Fibroblast of upper back skin (primary cell): ENCODE data around the gene RPTOR.

Source experiments
- DNase-seq: peaks from one replicate; pipeline ENCODE4 v3.0.0-alpha.2; 2013

The RPTOR gene, protein sequence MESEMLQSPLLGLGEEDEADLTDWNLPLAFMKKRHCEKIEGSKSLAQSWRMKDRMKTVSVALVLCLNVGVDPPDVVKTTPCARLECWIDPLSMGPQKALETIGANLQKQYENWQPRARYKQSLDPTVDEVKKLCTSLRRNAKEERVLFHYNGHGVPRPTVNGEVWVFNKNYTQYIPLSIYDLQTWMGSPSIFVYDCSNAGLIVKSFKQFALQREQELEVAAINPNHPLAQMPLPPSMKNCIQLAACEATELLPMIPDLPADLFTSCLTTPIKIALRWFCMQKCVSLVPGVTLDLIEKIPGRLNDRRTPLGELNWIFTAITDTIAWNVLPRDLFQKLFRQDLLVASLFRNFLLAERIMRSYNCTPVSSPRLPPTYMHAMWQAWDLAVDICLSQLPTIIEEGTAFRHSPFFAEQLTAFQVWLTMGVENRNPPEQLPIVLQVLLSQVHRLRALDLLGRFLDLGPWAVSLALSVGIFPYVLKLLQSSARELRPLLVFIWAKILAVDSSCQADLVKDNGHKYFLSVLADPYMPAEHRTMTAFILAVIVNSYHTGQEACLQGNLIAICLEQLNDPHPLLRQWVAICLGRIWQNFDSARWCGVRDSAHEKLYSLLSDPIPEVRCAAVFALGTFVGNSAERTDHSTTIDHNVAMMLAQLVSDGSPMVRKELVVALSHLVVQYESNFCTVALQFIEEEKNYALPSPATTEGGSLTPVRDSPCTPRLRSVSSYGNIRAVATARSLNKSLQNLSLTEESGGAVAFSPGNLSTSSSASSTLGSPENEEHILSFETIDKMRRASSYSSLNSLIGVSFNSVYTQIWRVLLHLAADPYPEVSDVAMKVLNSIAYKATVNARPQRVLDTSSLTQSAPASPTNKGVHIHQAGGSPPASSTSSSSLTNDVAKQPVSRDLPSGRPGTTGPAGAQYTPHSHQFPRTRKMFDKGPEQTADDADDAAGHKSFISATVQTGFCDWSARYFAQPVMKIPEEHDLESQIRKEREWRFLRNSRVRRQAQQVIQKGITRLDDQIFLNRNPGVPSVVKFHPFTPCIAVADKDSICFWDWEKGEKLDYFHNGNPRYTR (N-terminal part only)

GRCh38 chr17:80544655-80545498, at the start of gene RPTOR:
Gene RPTOR, plus strand, starts transcription at chr17:80544838. Its CDS starts 792 bp downstream, at chr17:80545630.
- DNase-seq = peak; percentile 89

- DNase-seq = no peak
These were observed 46.9 kb upstream of the RPTOR start for GRCh38 chr17:80497726-80498241.

DNA sequence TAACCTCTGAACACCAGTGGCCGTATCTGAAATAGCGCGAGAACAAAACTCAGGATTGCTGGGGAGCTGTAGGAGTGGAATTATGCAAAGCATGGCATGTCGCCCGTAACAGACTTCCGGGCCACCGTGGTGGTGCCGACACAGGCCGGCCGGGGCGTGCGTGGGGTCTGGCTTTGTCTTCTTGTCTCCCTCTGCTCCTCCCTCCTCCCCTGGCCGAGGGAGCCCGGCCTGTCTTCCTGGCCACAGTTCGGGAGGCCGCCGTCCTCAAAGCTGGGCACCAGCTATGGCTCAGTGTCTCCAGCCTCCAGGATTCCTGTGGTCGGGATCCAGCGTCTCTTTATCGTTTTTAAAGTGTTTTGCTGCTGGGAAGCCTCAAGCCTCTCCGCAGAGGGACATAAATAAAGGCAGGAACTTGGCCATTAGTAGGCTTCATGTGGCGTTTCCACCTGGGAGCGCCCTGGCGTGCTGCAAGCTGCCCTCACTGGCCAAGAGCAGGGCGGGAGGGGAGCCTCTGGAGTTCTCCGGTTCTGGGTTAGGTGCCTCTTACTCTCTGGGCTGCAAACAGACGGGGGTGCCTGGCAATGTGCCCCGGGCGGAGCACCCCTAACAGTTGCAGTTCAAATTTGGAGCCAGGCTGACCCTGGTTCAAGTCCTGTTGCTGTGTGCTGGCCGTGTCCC, 46.3 kb upstream of the RPTOR start:
- peak; percentile 74 for DNase-seq

- DNase-seq = no peak
These were observed 45.7 kb upstream of the RPTOR start for GRCh38 chr17:80498920-80499410.

DNA sequence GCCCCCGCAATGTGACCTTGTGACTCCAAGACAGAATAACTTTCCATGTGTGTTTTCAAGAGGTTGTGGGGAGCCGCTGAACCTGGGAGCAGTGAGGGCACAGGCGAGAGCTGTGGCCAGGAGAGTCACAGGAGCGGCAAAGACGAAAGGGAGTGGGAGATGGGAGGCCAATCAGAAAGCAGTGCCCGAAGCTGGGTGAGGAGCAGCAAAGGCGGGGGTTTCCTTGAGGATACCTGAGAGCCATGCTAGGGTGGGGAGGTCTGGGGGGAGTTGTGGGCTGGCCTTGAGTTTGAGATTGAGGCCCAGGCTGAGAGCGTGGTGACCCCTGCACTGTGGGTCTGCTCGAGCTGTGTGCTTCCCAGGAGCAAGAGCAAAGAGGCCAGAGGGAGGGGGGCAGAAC, 45.1 kb upstream of the RPTOR start:
- no peak for DNase-seq

- no peak for DNase-seq
These were observed 44.5 kb upstream of the RPTOR start for GRCh38 chr17:80499961-80500665.

DNA sequence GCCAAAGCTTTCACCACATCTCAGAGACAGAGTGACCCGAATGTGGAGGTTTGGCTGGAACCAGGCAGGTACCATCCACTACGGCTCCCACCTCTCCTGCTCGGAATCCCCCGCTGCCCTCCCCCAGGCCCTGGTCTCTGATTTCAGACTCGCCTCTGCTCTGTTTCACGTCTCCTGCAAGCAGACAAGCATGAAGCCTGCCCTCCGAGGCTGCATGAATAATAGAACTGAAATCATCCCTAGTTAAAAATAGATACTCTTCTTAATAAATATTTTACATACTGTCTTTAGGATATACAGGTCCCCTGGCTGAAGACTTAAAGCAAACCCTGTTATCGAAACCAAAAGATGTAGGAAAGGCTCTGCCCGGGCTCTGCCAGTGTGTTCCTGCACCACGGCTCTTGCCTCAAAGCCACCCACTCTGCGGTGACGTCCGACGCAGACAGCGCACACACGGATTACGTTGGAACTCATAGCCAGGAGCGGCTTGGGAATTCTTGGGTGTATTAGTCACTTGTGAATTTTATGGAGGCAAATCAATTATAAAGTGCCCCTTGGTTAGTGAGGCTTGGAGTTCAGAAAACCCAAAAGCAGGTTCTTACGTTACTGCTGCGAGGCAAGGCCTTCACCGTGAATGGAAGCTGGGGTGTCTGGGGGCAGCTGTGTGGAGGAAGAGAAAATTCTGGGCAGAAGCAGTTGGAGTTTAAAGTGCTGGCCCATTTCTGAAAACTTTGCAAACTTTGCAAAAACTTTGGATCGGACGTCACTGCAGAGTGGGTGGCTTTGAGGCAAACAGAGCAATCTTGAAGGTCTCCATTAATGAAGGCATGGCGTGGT, 42.7 kb upstream of the RPTOR start:
- DNase-seq = peak; percentile 45

DNA sequence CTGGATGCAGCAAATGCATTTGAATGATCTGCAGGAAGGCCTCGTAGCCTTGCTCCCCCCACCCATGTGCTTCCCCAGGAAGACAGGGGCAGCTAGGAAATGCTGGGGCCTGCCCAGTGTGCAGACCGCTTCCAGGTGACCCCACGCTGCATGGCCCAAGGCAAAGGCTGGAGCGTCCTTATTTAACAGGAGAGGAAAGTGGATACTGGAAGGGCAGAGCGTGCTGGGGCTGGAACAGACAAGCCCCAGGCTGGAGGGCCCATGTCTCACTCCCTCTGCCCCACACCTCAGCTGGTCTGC, 42.1 kb upstream of the RPTOR start:
- DNase-seq = no peak

DNA sequence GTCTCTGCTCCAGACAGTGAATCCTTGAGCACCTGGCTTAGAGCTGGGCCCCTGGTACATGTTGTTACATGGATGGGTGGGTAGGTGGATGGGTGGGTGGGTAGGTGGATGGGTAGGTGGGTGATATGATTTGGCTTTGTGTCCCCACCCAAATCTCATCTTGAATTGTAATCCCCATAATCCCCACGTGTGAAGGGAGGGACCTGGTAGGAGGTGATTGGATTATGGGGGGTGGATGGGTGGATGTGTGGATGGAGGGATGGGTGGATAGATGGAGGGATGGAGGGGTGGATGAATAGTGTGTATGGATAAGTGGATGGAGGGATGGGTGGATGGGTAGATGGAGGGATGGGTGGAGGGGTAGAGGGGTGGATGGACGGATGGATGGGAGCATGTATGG, 41.6 kb upstream of the RPTOR start:
- DNase-seq = no peak

- DNase-seq = no peak
These were observed 40.7 kb upstream of the RPTOR start for GRCh38 chr17:80503921-80504320.

GRCh38 chr17:80504686-80505413, 39.8 kb upstream of the RPTOR start:
- peak; percentile 86 for DNase-seq

DNA sequence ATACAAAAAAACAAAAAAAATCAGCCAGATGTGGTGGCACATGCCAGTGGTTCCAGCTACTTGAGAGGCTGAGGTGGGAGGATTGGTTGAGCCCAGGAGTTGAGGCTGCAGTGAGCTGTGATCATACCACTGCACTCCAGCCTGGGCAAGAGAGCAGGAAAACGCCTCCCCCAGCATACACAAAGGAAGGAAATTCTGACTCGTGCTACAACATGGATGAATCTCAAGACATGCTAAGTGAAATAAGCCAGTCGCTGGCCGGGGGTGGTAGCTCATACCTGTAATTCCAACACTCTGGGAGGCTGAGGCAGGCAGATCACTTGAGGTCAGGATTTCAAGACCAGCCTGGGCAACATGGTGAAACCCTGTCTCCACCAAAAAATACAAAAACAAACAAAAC, 37.5 kb upstream of the RPTOR start:
- peak; percentile 43 for DNase-seq

GRCh38 chr17:80507965-80508364, 36.7 kb upstream of the RPTOR start:
- no peak for DNase-seq

- no peak for DNase-seq
These were observed 35.3 kb upstream of the RPTOR start for GRCh38 chr17:80509311-80509710.

DNA sequence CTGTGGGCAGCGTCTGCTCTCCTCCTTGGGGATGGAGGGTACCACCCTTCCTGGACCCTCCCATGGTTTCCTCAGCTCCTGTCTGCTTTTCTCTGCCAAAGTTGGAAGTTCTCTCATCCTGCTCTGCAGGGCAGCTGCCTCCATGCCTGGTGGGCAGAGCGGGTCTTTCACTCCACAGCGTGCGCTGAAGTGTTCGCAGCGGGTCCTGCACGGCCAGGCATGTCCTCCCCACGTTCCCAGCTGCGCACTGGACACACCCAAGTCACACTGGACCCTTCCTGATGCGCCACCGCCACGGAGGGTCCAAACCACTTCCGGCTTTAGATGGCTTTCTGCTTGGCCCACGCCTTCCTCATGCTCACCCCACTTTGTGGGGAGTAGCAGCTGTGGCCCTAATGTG, 34.5 kb upstream of the RPTOR start:
- DNase-seq = no peak

DNA sequence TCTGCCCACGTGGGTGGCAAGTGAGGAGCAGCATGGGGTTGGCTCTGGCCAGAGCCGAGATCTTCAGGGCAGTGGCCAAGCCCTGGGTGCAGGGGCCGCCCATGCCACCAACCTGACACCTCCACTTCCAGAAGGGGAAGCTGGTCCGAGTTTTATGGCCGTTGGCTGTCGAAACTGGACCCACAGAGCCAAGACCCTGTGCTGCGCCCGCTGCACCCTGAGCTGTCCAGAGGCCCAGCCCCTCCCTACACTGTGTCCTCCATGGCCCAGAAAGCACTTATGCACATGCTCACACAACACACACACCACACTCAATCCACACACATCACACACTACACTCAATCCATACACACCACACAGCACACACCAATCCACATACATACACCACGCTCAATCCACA, 33.9 kb upstream of the RPTOR start:
- no peak for DNase-seq

DNA sequence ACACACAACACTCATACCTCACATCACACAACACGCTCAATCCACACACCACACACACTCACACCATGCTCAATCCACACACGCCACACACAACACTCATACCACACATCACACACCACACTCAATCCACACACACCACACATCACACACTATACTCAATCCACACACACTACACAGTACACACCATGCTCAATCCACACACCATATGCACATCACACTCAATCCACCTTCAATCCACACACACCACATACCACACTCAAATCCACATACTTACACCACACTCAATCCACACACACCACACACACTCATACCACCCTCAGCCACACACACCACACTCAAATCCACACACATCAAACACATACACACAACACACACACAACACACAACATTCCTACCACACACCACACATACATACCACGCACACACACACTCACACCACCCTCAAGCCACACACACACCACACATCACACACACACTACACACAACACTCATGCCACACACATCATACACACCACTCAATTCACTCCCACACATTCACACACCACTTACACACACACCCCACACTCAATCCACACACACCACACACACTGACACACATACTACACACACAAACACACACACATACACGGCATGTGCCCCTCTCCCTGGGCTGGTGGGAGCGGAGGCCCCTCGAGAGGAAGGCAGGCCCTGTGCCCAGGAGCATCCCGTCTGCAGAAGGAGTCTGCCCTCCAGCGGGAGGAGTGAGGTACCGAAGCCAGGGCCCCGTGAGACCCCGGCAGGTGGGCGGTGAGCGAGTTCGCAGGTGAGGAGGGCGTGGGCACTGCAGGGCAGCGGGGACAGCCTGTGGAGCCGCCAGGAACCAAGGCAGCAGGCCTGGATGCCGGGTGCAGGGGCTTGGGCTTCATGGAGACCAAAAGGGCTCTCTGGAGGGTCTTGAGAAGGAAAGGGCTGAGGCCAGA, 33.1 kb upstream of the RPTOR start:
- DNase-seq = no peak

- DNase-seq = peak; percentile 51
These were observed 32.4 kb upstream of the RPTOR start for GRCh38 chr17:80512233-80512632.
